Stimulated activated effector memory CD8-positive, alpha-beta T cell treated with anti-CD3 and anti-CD28 coated beads, Interleukin-12 subunit alpha, Interleukin-12 subunit beta, amount 100 ng/mL, for 72 hours (primary cell): ENCODE data around the gene C12orf57.

Experiments used
- ATAC-seq: fragments of 150-1000 bp; cut with Tn5 transposase; 2 replicates; pipeline ENCODE4 v1.10.0; 2021
- DNase-seq, 2 donors: peaks; one replicate each; pipeline ENCODE4 v3.0.0; 2021 to 2022; ENCODE audit warnings: low spot score in 2 of 2
- H3K27ac Mint-ChIP-seq: one replicate; pipeline ENCODE4 v1.8.0; 2022; ENCODE audit warnings: mild to moderate bottlenecking, mixed read lengths
- H3K36me3 Mint-ChIP-seq: one replicate; pipeline ENCODE4 v1.8.0; 2022; ENCODE audit warnings: mild to moderate bottlenecking, mixed read lengths
- H3K4me1 Mint-ChIP-seq: one replicate; pipeline ENCODE4 v1.8.0; 2022; ENCODE audit warnings: mixed read lengths
- H3K4me3 Mint-ChIP-seq: one replicate; pipeline ENCODE4 v1.8.0; 2022; ENCODE audit warnings: mild to moderate bottlenecking, mixed read lengths
- H3K9me3 Mint-ChIP-seq: one replicate; pipeline ENCODE4 v1.8.0; 2022; ENCODE audit warnings: mixed read lengths

Gene C12orf57

DNA sequence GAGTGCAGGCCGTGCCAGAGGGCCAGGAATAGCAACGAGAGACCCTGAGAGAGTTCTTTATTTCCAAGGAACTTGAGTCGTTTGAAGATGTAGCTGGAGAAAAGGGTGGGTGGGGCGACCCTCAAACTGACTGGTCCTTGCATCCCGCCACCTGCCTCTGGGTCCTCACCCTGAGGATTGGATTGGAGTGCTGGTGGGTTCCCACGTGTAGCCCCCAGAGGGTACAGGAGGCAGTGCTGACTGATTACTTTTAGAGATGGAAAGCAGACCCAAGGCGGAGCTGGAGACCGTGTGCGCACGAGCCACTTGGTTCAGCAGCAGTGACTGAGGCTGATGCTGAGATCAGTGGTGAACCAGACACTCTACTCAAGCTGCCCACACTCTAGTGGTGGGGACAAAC lies 33.8 kb downstream of the C12orf57 start:
- DNase-seq (no peak), ATAC-seq (no peak)
- H3K27ac Mint-ChIP-seq: peak overlapping the region; percentile 80
- peaks cover 100% of the 10 kb centered on the region for H3K36me3 Mint-ChIP-seq
- no peak overlapping the region for H3K4me3 Mint-ChIP-seq
- H3K9me3 Mint-ChIP-seq: no peaks in the 10 kb centered on the region
- H3K4me1 Mint-ChIP-seq: peaks cover 22% of the 10 kb centered on the region

DNA sequence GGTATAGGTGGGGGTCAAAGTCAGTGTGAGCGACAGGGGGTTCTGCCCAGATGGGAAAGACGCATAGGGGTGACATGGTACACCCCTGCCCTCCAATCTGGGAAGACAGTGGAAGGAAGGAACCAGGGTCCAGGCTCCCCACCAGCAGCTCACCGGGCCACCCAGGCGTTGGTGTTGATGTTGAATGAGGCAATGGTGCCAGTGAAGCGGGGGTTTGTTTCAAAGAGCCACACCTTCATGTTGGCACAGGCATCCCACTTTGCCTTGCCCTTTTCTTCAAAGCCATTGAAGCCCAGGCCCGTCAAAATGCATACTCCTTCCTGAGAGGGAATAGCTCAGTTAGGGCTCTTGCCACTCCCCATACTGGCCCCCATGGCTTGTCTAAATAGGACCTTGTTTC lies 34.4 kb downstream of the C12orf57 start:
- H3K36me3 Mint-ChIP-seq: peaks cover 100% of the 10 kb centered on the region
- ATAC-seq: no peak
- no peak for DNase-seq
- H3K4me1 Mint-ChIP-seq: peaks cover 17% of the 10 kb centered on the region
- H3K9me3 Mint-ChIP-seq: no peaks in the 10 kb centered on the region
- peak overlapping the region; percentile 80 for H3K27ac Mint-ChIP-seq
- no peak overlapping the region for H3K4me3 Mint-ChIP-seq

DNA sequence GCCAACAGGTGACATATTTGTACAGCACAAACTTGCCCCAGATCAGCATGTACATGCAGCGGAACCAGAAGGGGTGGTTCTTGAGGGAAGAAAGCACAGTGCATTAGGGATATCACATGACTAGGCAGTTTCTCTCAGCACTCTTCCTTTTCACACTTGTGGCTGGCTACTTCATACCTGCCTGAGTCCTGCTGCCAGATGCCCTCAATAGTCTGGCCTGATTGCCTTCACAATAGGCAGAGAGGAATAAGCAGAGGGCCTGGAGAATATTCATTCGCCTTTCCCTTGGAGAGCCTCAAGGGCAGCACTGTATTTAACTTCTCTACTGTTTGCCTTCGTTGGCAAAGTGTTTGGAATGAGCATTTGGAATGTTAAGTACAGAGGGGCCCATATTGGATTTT lies 34.8 kb downstream of the C12orf57 start:
- peaks cover 100% of the 10 kb centered on the region for H3K36me3 Mint-ChIP-seq
- peak overlapping the region; percentile 80 for H3K27ac Mint-ChIP-seq

DNA sequence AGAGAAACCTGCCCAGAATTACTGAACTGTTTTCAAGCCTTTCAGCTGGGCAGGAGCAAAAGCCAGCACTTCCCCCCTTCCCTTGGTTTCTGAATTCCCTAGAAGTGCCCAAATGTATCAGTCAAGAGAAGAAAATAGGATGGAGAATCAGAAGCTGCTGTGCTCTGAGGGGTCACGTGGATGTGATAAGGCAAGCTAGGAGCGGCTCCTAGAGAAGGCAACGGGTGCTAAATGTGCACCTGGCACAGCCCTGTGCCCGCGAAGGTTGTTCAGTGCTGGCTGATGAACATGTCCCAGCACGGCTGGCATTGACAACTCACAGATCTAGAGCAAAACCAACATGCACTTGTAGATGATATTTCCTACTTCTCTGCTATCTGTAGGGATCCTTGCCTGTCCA lies 35.2 kb downstream of the C12orf57 start:
- H3K27ac Mint-ChIP-seq: peak overlapping the region; percentile 80
- H3K9me3 Mint-ChIP-seq: no peaks in the 10 kb centered on the region
- peaks cover 100% of the 10 kb centered on the region for H3K36me3 Mint-ChIP-seq
- DNase-seq: no peak
- no peak for ATAC-seq
- no peak overlapping the region for H3K4me3 Mint-ChIP-seq
- H3K4me1 Mint-ChIP-seq: peaks cover 9% of the 10 kb centered on the region

More for the DNA sequence above, 34.8 kb downstream of the C12orf57 start:
- no peak overlapping the region for H3K4me3 Mint-ChIP-seq
- DNase-seq: no peak
- no peaks in the 10 kb centered on the region for H3K9me3 Mint-ChIP-seq
- ATAC-seq: no peak
- peaks cover 12% of the 10 kb centered on the region for H3K4me1 Mint-ChIP-seq

DNA sequence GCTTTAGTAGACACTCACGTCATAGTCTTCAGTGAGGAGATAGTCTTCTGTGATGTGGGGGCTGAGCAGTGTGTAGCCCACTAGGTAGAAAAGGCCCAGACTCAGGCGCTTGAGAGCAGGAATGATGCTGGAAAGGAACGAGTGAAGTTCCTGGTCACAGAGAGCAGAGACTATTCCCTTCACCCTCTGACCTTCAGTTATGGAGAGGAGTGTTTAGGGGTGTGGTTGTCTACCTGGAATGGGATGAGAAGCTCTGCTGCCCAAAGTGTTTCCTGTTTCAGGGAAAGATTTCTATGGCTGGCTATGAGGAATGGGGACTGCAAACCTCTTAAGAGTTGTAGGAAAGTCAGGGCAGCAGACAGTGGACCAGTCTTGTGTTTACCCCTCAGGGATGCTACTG lies 35.6 kb downstream of the C12orf57 start:
- H3K36me3 Mint-ChIP-seq: peaks cover 100% of the 10 kb centered on the region
- no peak overlapping the region for H3K4me3 Mint-ChIP-seq
- H3K4me1 Mint-ChIP-seq: peaks cover 9% of the 10 kb centered on the region
- H3K9me3 Mint-ChIP-seq: no peaks in the 10 kb centered on the region
- no peak for DNase-seq
- peak overlapping the region; percentile 80 for H3K27ac Mint-ChIP-seq
- ATAC-seq: no peak

DNA sequence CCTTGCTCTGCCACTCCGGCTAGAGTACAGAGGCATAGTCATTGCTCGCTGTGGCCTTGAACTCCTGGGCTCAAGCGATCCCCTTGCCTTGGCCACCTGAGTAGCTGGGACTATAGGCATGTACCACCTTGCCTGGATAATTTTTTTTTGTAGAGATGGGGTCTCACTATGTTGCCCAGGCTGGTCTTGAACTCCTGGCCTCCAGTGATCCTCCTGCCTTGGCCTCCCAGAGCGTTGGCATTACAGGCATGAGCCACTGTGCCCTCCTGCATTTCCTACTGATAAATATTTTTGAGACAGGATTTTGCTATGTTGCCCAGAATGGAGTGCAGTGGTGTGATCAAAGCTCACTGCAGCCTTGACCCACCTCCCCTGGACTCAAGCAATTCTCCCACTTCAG lies 36.3 kb downstream of the C12orf57 start:
- peak overlapping the region; percentile 12 for H3K27ac Mint-ChIP-seq

DNA sequence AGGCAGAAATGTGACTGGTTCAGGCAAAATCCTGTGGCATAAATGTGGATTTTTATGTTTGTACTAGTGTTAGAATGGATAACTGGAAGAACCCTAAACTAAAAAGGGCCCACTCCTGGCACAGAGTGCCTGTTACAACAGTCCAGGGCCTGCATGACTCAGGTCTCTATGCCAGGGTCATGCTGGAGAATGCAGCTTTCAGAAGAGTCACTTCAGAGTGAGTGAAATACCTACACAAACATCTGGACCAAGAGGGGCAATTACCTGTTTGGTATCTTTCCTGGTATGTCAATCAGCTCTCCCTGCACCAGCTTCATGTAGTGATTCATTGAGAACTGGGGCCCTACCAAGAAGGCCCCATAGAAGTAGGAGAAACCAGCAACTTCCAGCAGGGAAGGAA lies 36.9 kb downstream of the C12orf57 start:
- Mint-ChIP-seq H3K9me3 (no peaks in the 10 kb centered on the region), H3K4me3 (no peak overlapping the region), H3K4me1 (peaks cover 9% of the 10 kb centered on the region), H3K27ac (peak overlapping the region; percentile 12), H3K36me3 (peaks cover 100% of the 10 kb centered on the region)
- DNase-seq (no peak), ATAC-seq (no peak)

More for the DNA sequence above, 36.3 kb downstream of the C12orf57 start:
- Mint-ChIP-seq H3K36me3 (peaks cover 100% of the 10 kb centered on the region), H3K4me3 (no peak overlapping the region), H3K4me1 (peaks cover 9% of the 10 kb centered on the region), H3K9me3 (no peaks in the 10 kb centered on the region)
- ATAC-seq (no peak), DNase-seq (no peak)

DNA sequence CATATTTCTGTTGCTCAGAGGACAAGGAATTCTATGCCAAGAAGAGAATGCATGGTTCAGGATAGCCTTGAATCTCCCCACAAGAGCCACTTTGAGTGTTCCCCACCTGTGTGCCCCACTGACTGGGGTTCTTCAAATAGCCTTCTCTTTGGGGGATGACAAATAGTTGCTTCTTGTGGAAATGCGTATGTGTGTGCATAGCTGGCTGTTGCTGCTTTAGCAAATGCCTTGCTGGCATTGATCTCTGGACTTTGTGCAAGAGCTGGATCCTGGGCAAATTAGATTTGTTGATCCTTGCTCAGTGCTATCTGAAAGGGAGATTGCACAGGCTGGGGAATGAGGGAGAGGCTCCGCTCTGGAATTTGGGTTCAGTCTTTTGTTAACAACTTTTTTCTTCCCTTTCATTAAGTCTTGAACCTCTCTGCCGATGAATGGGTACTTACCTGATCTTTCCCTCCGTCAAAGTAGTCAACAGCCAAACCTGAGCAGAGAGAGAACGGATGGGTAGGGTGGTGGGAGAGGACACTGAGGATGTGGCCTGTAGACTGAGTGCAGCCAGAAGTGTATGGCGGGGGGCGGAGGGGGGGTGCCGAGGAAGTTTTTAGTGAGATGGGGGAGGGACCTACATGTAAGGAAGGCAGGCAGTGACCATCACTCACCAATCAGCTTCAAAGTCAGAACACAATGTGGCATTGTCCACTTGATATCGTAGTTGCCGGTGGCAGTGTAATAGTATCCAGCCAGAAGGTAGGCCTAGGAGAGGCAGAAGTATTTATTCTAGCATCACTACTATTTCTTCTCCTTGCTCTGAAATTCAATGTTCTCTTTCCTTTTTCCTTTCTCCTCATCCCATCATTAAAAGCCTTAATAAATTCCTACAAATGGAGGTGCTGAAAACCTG lies 37.6 kb downstream of the C12orf57 start:
- no peak for DNase-seq
- peaks cover 100% of the 10 kb centered on the region for H3K36me3 Mint-ChIP-seq
- H3K27ac Mint-ChIP-seq: peak overlapping the region; percentile 12
- H3K9me3 Mint-ChIP-seq: no peaks in the 10 kb centered on the region
- no peak overlapping the region for H3K4me3 Mint-ChIP-seq
- H3K4me1 Mint-ChIP-seq: peaks cover 9% of the 10 kb centered on the region
- no peak for ATAC-seq

DNA sequence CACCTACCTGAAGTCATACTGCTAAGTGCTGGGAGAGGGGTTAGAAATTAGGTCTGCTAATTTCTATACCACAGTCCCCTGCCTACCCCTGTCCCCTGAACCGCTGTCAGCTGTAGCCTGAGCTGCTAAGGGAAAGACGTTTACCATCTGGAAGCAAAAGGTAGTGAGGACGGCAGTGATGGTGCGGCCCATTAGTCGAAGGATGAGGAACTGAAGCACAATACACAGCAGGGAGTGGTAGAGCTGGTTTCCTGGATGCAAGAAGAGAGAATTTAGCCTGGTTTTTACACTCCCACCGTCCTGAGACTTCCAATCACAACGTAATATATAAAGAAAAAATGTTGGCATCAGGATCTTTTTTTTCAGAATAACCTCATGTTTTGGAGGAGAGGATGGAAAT lies 38.7 kb downstream of the C12orf57 start:
- Mint-ChIP-seq H3K4me1 (peaks cover 2% of the 10 kb centered on the region), H3K27ac (no peak overlapping the region), H3K9me3 (no peaks in the 10 kb centered on the region)

DNA sequence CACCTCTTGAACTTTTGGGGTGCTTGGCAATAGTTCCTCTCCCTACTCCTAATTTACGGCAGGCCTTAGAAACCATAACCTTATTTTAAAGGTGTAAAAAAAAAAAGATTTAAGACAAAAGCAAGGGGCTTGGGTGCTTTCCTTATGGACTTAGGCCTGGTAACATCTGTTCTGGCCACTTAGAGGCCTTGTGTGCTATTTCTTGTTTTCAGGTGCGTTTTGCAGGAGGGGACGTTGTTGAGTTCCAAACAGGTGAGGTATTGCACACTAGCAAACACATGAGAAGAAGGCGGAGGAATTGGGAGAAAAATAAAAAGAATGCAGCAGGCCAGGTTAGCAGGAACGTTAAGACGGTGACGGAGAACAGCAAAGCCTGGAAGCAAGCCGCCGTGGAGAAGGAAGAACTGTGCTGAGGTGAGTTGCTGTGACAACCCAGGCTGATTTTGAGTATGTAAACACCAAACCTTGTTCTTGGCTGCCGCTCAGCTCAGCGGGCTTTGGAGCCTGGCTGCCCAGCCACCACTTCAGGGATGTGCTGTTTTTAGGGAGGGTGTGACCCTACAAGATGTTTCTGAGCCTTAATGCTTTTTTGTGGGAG lies 44.2 kb downstream of the C12orf57 start:
- Mint-ChIP-seq H3K27ac (peak overlapping the region; percentile 12), H3K4me3 (no peak overlapping the region)

More for the DNA sequence above, 38.7 kb downstream of the C12orf57 start:
- ATAC-seq: no peak
- Mint-ChIP-seq H3K36me3 (peaks cover 100% of the 10 kb centered on the region), H3K4me3 (no peak overlapping the region)
- no peak for DNase-seq

More for the DNA sequence above, 44.2 kb downstream of the C12orf57 start:
- H3K4me1 Mint-ChIP-seq: no peaks in the 10 kb centered on the region
- no peak for DNase-seq
- ATAC-seq: no peak
- H3K36me3 Mint-ChIP-seq: peaks cover 97% of the 10 kb centered on the region
- H3K9me3 Mint-ChIP-seq: no peaks in the 10 kb centered on the region
